Neural cell (in vitro differentiated cells): ENCODE data around the gene MARCHF4.

Source experiments
- CTCF ChIP-seq: fragments of 450-650 bp; IDR thresholded peaks from 2 replicates; pipeline ENCODE4 v1.5.1; 2014; ENCODE audit warnings: antibody characterized with exemption, mild to moderate bottlenecking, moderate library complexity; ENCODE audit not compliant: poor library complexity, severe bottlenecking
- EP300 ChIP-seq: fragments of 450-650 bp; conservative IDR thresholded peaks from 2 replicates; pipeline ENCODE4 v1.6.1; 2014; ENCODE audit warnings: antibody characterized with exemption, mild to moderate bottlenecking, moderate library complexity; ENCODE audit not compliant: poor library complexity, severe bottlenecking
- EZH2 ChIP-seq: fragments of 200-600, 300-800 bp; shearing (Covaris generic), sonication (generic); IDR thresholded peaks from 2 replicates; pipeline ENCODE4 v1.6.1; 2014; ENCODE audit warnings: antibody characterized with exemption, low read length, borderline replicate concordance, mild to moderate bottlenecking; ENCODE audit not compliant: insufficient read depth, poor library complexity, severe bottlenecking
- MXI1 ChIP-seq: fragments of 450-650 bp; conservative IDR thresholded peaks from 2 replicates; pipeline ENCODE4 v1.6.1; 2014; ENCODE audit warnings: antibody characterized with exemption, mild to moderate bottlenecking; ENCODE audit not compliant: poor library complexity, severe bottlenecking
- POLR2AphosphoS5 ChIP-seq: IDR thresholded peaks from 2 replicates; pipeline ENCODE4 v1.6.1; 2012
- RAD21 ChIP-seq: fragments of 450-650 bp; conservative IDR thresholded peaks from 2 replicates; pipeline ENCODE4 v1.6.1; 2014; ENCODE audit warnings: antibody characterized with exemption, mild to moderate bottlenecking, moderate library complexity
- REST ChIP-seq: IDR thresholded peaks from 2 replicates; pipeline ENCODE4 v1.6.1; 2012; ENCODE audit warnings: borderline replicate concordance
- SMC3 ChIP-seq: fragments of 450-650 bp; conservative IDR thresholded peaks from 2 replicates; pipeline ENCODE4 v1.6.1; 2014; ENCODE audit warnings: antibody characterized with exemption, mild to moderate bottlenecking, moderate library complexity; ENCODE audit not compliant: poor library complexity
- TAF1 ChIP-seq: IDR thresholded peaks from 2 replicates; pipeline ENCODE4 v1.6.1; 2012; ENCODE audit warnings: low read depth

- no peak for TF ChIP-seq CTCF
- no peak for TF ChIP-seq MXI1
- TF ChIP-seq EP300: no peak
- no peak for TF ChIP-seq TAF1
- TF ChIP-seq RAD21: no peak
- no peak for TF ChIP-seq REST
- no peak for TF ChIP-seq EZH2
- TF ChIP-seq POLR2AphosphoS5: no peak
- no peak for TF ChIP-seq SMC3
Measured at GRCh38 chr2:216354306-216354705, 18.0 kb downstream of the MARCHF4 start.
